Stimulated activated CD4-positive, alpha-beta T cell treated with anti-CD3 and anti-CD28 coated beads, Interleukin-12 subunit alpha, Interleukin-12 subunit beta, amount 100 ng/mL, for 48 hours (primary cell): Measurements from ENCODE around the gene DOK6.
"Not testable (repeated sequence)": the region's sequence is repeated elsewhere in the genome, so short reads cannot be mapped to it uniquely, and the experiment has no call there.

Experiments
- DNase-seq, 3 donors: peaks; one replicate each; pipeline ENCODE4 v3.0.0-alpha.2; 2020; ENCODE audit warnings: low read depth in 2 of 3, low spot score in 1 of 3

The DOK6 gene

GRCh38 chr18:69853051-69853450, 452.4 kb downstream of the DOK6 start:
- no peak for DNase-seq

GRCh38 chr18:69854455-69854854, 453.8 kb downstream of the DOK6 start:
- DNase-seq, result no peak

- DNase-seq, result no peak
These were observed 458.2 kb downstream of the DOK6 start for GRCh38 chr18:69858897-69859296.

- DNase-seq, result not testable (repeated sequence)
These were observed 464.1 kb downstream of the DOK6 start for GRCh38 chr18:69864802-69865201.

GRCh38 chr18:69865776-69866175, 465.1 kb downstream of the DOK6 start:
- DNase-seq, result no peak

GRCh38 chr18:69866212-69866611, 465.5 kb downstream of the DOK6 start:
- DNase-seq, result no peak

GRCh38 chr18:69870736-69871135, 470.0 kb downstream of the DOK6 start:
- DNase-seq, result no peak

GRCh38 chr18:69871363-69871762, 470.7 kb downstream of the DOK6 start:
- DNase-seq, result no peak

GRCh38 chr18:69872661-69873060, 472.0 kb downstream of the DOK6 start:
- DNase-seq, result no peak

- DNase-seq, result no peak
These were observed 473.4 kb downstream of the DOK6 start for GRCh38 chr18:69874058-69874457.

- no peak for DNase-seq
These were observed 475.8 kb downstream of the DOK6 start for GRCh38 chr18:69876490-69876889.

- DNase-seq, result no peak
These were observed 477.7 kb downstream of the DOK6 start for GRCh38 chr18:69878213-69878933.

GRCh38 chr18:69879051-69879450, 478.4 kb downstream of the DOK6 start:
- DNase-seq, result not testable (repeated sequence)

- no peak for DNase-seq
These were observed 479.4 kb downstream of the DOK6 start for GRCh38 chr18:69880083-69880482.

GRCh38 chr18:69882965-69883668, 482.4 kb downstream of the DOK6 start:
- no peak for DNase-seq

- DNase-seq, result no peak
These were observed 483.1 kb downstream of the DOK6 start for GRCh38 chr18:69883781-69884180.

GRCh38 chr18:69885355-69885754, 484.7 kb downstream of the DOK6 start:
- no peak for DNase-seq

- DNase-seq, result peak in 2 of 3 donors; percentile 33 to 41
These were observed 485.3 kb downstream of the DOK6 start for GRCh38 chr18:69885841-69886531.

- no peak for DNase-seq
These were observed 486.6 kb downstream of the DOK6 start for GRCh38 chr18:69887256-69887655.

- DNase-seq, result peak in 1 of 3 donors; percentile 25
These were observed 488.3 kb downstream of the DOK6 start for GRCh38 chr18:69889009-69889408.

GRCh38 chr18:69890558-69890957, 489.9 kb downstream of the DOK6 start:
- no peak for DNase-seq

- no peak for DNase-seq
These were observed 493.8 kb downstream of the DOK6 start for GRCh38 chr18:69894467-69894866.
